Sigmoid colon (tissue), 7 donors: ENCODE data around the gene COL8A1. TPM values are rescaled to one million over a fixed set of nuclear protein-coding genes. Genes with fewer than 3 reads are reported as not detected.

ENCODE experiments used
- DNase-seq: peaks from one replicate; pipeline ENCODE4 v3.0.0-alpha.2; 2019
- H3K27ac ChIP-seq, 4 donors: fragments of 200-600 bp; sonication (generic); one replicate each; pipeline ENCODE4 v1.5.1; 2016 to 2019; ENCODE audit warnings: mild to moderate bottlenecking in 1 of 4
- H3K27me3 ChIP-seq, 3 donors: fragments of 200-600 bp; sonication (generic); one replicate each; pipeline ENCODE4 v1.5.1; 2019; ENCODE audit warnings: mild to moderate bottlenecking in 1 of 3
- H3K36me3 ChIP-seq, 4 donors: fragments of 200-600 bp; sonication (generic); one replicate each; pipeline ENCODE4 v1.5.1; 2016 to 2019
- H3K4me1 ChIP-seq, 4 donors: fragments of 200-600 bp; sonication (generic); one replicate each; pipeline ENCODE4 v1.5.1; 2017 to 2019
- H3K4me3 ChIP-seq, 4 donors: fragments of 200-600 bp; sonication (generic); one replicate each; pipeline ENCODE4 v1.5.1; 2017 to 2019; ENCODE audit warnings: mild to moderate bottlenecking in 2 of 4, moderate library complexity in 1 of 4
- H3K9me3 ChIP-seq, 4 donors: fragments of 200-600 bp in 3 of 4; sonication (generic) in 3 of 4; one replicate each; pipeline versions ENCODE4 v1.5.1 to v1.6.1; 2013 to 2019
- CTCF ChIP-seq, 4 experiments: fragments of 450-650 bp in 3 of 4; fragments of 200-600 bp in 1 of 4; IDR thresholded peaks; one replicate each; pipeline ENCODE4 v1.5.1; 2016 to 2019; ENCODE audit warnings: antibody characterized with exemption in 4 of 4, mild to moderate bottlenecking in 3 of 4, moderate library complexity in 2 of 4
- EP300 ChIP-seq, 4 donors: sonication (generic); formaldehyde crosslinking; IDR thresholded peaks; one replicate each; pipeline ENCODE4 v1.6.1; 2017; ENCODE audit warnings: antibody characterized with exemption in 4 of 4
- POLR2A ChIP-seq, 2 donors: fragments of 450-650 bp; IDR thresholded peaks; one replicate each; pipeline ENCODE4 v1.6.1; 2016; ENCODE audit warnings: antibody characterized with exemption in 2 of 2, mild to moderate bottlenecking in 2 of 2, moderate library complexity in 2 of 2
- POLR2AphosphoS5 ChIP-seq, 4 donors: sonication (generic); formaldehyde crosslinking; IDR thresholded peaks; one replicate each; pipeline ENCODE4 v1.6.1; 2017; ENCODE audit warnings: antibody characterized with exemption in 4 of 4
- WGBS, 2 donors: extraction: QIAGEN DNeasy Blood & Tissue Kit; methylation state at CpG; one replicate each; pipeline ENCODE4 v1.1.7; 2013; 5-methylcytosine and 5-hydroxymethylcytosine counted together
- intact Hi-C: fragments of 100-400 bp; cut with DNase I; formaldehyde crosslinking; loops from one replicate; pipeline ENCODE4 v1.15.1; 2023
- polyA plus RNA-seq, 3 donors: library from polyadenylated mRNA; stranded (reverse); fragments of 200-250 nt; gene quantifications; one replicate each; pipeline ENCODE4 v1.2.3, GENCODE V29; 2013
- total RNA-seq, 4 donors: library from RNA; depleted of rRNA; stranded (reverse); fragments of >200 nt; gene quantifications; one replicate each; pipeline ENCODE4 v1.1.0, GENCODE V29; 2016
- donor health status: healthy with polysubstance abuse.
- donor health status: Bipolar disorder and iron deficiency.
- donor health status: healthy.

The COL8A1 gene
- total and polyA plus RNA-seq, 7 donors, result 0.23 to 39.6 (median 15.3) TPM

GRCh38 chr3:99699841-99700240 lies 61.4 kb downstream of the COL8A1 start:
- H3K27ac ChIP-seq, result no peak overlapping the region
- no peak overlapping the region for H3K4me3 ChIP-seq
- H3K36me3 ChIP-seq, result no peaks in the 10 kb centered on the region
- no peaks in the 10 kb centered on the region for H3K9me3 ChIP-seq
- intact Hi-C loops, result no loop called here
- H3K4me1 ChIP-seq, result peaks cover 0 to 12% (median 4%) of the 10 kb centered on the region in 4 donors
- 87 to 89% methylated on average over 9 of the region's 9 CpGs for WGBS, 2 donors
- TF ChIP-seq CTCF (IDR thresholded peaks at IDR 0.05), result no peak
- TF ChIP-seq POLR2A (IDR thresholded peaks at IDR 0.05), result no peak
- no peak for TF ChIP-seq EP300 (IDR thresholded peaks at IDR 0.05)
- TF ChIP-seq POLR2AphosphoS5 (IDR thresholded peaks at IDR 0.05), result no peak
- no peaks in the 10 kb centered on the region for H3K27me3 ChIP-seq
- DNase-seq, result no peak

- 85 to 87% methylated on average over 8 of the region's 8 CpGs for WGBS, 2 donors
- Histone ChIP-seq H3K36me3 (no peaks in the 10 kb centered on the region), H3K9me3 (no peaks in the 10 kb centered on the region), H3K4me1 (peaks cover 0 to 12% (median 4%) of the 10 kb centered on the region in 4 donors), H3K27me3 (no peaks in the 10 kb centered on the region), H3K4me3 (no peak overlapping the region), H3K27ac (no peak overlapping the region)
- intact Hi-C loops, result no loop called here
- no peak for DNase-seq
- TF ChIP-seq EP300 (IDR thresholded peaks at IDR 0.05) (no peak), CTCF (IDR thresholded peaks at IDR 0.05) (no peak), POLR2AphosphoS5 (IDR thresholded peaks at IDR 0.05) (no peak), POLR2A (IDR thresholded peaks at IDR 0.05) (no peak)
Measured at GRCh38 chr3:99700631-99701268, 62.4 kb downstream of the COL8A1 start.

- TF ChIP-seq EP300 (IDR thresholded peaks at IDR 0.05) (no peak), POLR2AphosphoS5 (IDR thresholded peaks at IDR 0.05) (no peak), CTCF (IDR thresholded peaks at IDR 0.05) (no peak), POLR2A (IDR thresholded peaks at IDR 0.05) (no peak)
- Histone ChIP-seq H3K9me3 (no peaks in the 10 kb centered on the region), H3K4me1 (peaks cover 0 to 19% (median 9%) of the 10 kb centered on the region in 4 donors), H3K27ac (no peak overlapping the region), H3K36me3 (no peaks in the 10 kb centered on the region), H3K4me3 (no peak overlapping the region), H3K27me3 (no peaks in the 10 kb centered on the region)
- WGBS, 2 donors, result 90% methylated on average over 7 of the region's 7 CpGs
- intact Hi-C loops, result no loop called here
- DNase-seq, result no peak
Measured at GRCh38 chr3:99702953-99703943, 64.9 kb downstream of the COL8A1 start.

GRCh38 chr3:99704417-99704816 lies 66.0 kb downstream of the COL8A1 start:
- no peaks in the 10 kb centered on the region for H3K36me3 ChIP-seq
- WGBS, 2 donors, result 73 to 81% methylated on average over 2 of the region's 2 CpGs
- no peaks in the 10 kb centered on the region for H3K9me3 ChIP-seq
- H3K4me3 ChIP-seq, result no peak overlapping the region
- H3K27ac ChIP-seq, result no peak overlapping the region
- DNase-seq, result no peak
- intact Hi-C loops, result no loop called here
- H3K4me1 ChIP-seq, result peaks cover 0 to 19% (median 9%) of the 10 kb centered on the region in 4 donors
- TF ChIP-seq EP300 (IDR thresholded peaks at IDR 0.05), result no peak
- TF ChIP-seq CTCF (IDR thresholded peaks at IDR 0.05), result no peak
- no peak for TF ChIP-seq POLR2AphosphoS5 (IDR thresholded peaks at IDR 0.05)
- TF ChIP-seq POLR2A (IDR thresholded peaks at IDR 0.05), result no peak
- H3K27me3 ChIP-seq, result no peaks in the 10 kb centered on the region
